GM12872 (cell line): ENCODE measurements around the gene GAA.

Experiments
- TF ChIP-seq, protein P1 (sequence below): IDR thresholded peaks from 3 replicates; pipeline ENCODE4 v1.5.1; 2011; ENCODE audit warnings: low read depth, mild to moderate bottlenecking, low read length, moderate library complexity; ENCODE audit not compliant: insufficient read depth

The GAA gene

GRCh38 chr17:80095844-80096475 is 5.4 kb upstream of the GAA start:
- TF ChIP-seq, protein P1, sequence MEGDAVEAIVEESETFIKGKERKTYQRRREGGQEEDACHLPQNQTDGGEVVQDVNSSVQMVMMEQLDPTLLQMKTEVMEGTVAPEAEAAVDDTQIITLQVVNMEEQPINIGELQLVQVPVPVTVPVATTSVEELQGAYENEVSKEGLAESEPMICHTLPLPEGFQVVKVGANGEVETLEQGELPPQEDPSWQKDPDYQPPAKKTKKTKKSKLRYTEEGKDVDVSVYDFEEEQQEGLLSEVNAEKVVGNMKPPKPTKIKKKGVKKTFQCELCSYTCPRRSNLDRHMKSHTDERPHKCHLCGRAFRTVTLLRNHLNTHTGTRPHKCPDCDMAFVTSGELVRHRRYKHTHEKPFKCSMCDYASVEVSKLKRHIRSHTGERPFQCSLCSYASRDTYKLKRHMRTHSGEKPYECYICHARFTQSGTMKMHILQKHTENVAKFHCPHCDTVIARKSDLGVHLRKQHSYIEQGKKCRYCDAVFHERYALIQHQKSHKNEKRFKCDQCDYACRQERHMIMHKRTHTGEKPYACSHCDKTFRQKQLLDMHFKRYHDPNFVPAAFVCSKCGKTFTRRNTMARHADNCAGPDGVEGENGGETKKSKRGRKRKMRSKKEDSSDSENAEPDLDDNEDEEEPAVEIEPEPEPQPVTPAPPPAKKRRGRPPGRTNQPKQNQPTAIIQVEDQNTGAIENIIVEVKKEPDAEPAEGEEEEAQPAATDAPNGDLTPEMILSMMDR: no peak

DNA sequence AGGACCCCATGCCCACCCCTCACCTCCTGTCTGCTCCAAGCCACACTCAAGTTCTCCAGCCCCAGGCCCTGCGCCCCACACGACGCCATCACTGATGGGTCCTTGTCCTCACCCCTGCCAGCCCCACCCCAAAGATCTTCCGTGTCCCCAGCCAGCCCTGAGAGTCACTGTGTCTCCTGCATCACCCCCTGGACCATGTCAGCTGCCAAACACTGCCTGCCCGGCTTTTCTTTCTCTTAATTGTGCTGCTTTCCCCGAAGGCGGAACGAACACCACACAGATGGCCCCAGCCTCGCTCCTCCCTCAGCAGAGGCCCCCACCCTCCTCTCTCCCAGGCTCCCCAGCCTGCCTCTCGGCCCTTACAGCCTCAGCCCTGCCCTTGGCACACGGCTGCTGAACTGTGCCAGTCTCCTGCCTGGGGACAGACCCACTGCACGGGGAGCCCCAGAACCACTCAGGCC is 4.8 kb upstream of the GAA start:
- TF ChIP-seq, protein P1: no peak

DNA sequence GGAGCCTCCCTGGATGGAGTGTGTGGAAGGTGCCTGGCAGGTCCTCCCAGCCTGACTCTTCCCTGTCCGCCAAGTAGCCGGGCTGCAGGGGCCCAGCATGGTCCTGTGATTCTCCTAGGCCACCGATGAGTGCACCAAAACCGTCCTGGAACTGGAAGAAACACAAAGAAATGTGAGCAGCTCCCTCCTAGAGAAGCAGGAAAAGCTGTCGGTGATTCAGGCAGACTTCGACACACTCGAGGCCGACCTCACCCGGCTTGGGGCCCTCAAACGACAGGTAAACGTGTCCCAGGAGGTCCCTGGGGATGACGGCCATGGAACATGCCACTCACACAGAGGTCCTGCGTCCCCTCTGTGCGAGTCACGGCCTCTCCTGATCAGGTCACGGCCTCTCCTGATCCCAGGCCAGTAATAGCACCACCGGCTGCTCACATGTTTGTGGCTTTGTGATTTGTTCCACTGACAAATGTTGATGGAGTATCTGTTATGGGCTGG is 4.2 kb upstream of the GAA start:
- TF ChIP-seq, protein P1: no peak

- TF ChIP-seq, protein P1: no peak
Observed at GRCh38 chr17:80097844-80098691, 3.3 kb upstream of the GAA start.

- TF ChIP-seq, protein P1: no peak
Observed at GRCh38 chr17:80099291-80100034, 1.9 kb upstream of the GAA start.

- TF ChIP-seq, protein P1: no peak
Observed at GRCh38 chr17:80100035-80100323, 1.4 kb upstream of the GAA start.

- TF ChIP-seq, protein P1: no peak
Observed at GRCh38 chr17:80101946-80102663, 724 bp downstream of the GAA start.
